Suprapubic skin (tissue), 4 donors: Measurements from ENCODE around the gene CYP2S1. TPM values are rescaled to one million over a fixed set of nuclear protein-coding genes. Genes with fewer than 3 reads are reported as not detected.
"Not testable (repeated sequence)": the region's sequence is repeated elsewhere in the genome, so short reads cannot be mapped to it uniquely, and the experiment has no call there.

Experiments
- DNase-seq, 2 donors: peaks; one replicate each; pipeline ENCODE4 v3.0.0-alpha.2; 2019; ENCODE audit warnings: low spot score in 2 of 2
- H3K27ac ChIP-seq: fragments of 200-600 bp; sonication (generic); one replicate; pipeline ENCODE4 v1.5.1; 2019
- H3K27me3 ChIP-seq: fragments of 200-600 bp; sonication (generic); one replicate; pipeline ENCODE4 v1.5.1; 2019
- H3K36me3 ChIP-seq: fragments of 200-600 bp; sonication (generic); one replicate; pipeline ENCODE4 v1.5.1; 2019
- H3K4me1 ChIP-seq: fragments of 200-600 bp; sonication (generic); one replicate; pipeline ENCODE4 v1.5.1; 2019
- H3K4me3 ChIP-seq: fragments of 200-600 bp; sonication (generic); one replicate; pipeline ENCODE4 v1.5.1; 2019; ENCODE audit warnings: mild to moderate bottlenecking
- H3K9me3 ChIP-seq: fragments of 200-600 bp; sonication (generic); one replicate; pipeline ENCODE4 v1.5.1; 2019
- EP300 ChIP-seq: sonication (generic); formaldehyde crosslinking; IDR thresholded peaks from one replicate; pipeline ENCODE4 v1.6.1; 2017; ENCODE audit warnings: antibody characterized with exemption
- POLR2A ChIP-seq, 2 donors: fragments of 450-650 bp; IDR thresholded peaks; one replicate each; pipeline ENCODE4 v1.6.1; 2017; ENCODE audit warnings: antibody characterized with exemption in 2 of 2, mild to moderate bottlenecking in 2 of 2, moderate library complexity in 2 of 2
- POLR2AphosphoS5 ChIP-seq, 3 donors: sonication (generic); formaldehyde crosslinking; IDR thresholded peaks; one replicate each; pipeline ENCODE4 v1.6.1; 2017; ENCODE audit warnings: antibody characterized with exemption in 3 of 3
- WGBS: methylation state at CpG from one replicate; pipeline ENCODE4 v1.1.5; 2018; 5-methylcytosine and 5-hydroxymethylcytosine counted together
- total RNA-seq, 4 donors: library from RNA; depleted of rRNA; stranded (reverse); fragments of >200 nt; gene quantifications; one replicate each; pipeline ENCODE4 v1.1.0, GENCODE V29; 2016
- TF ChIP-seq, protein P1 (sequence below), 2 donors: fragments of 200-600 bp in 1 of 2; fragments of 450-650 bp in 1 of 2; sonication (generic) in 1 of 2; IDR thresholded peaks; one replicate each; pipeline ENCODE4 v1.5.1; 2016 to 2019; ENCODE audit warnings: antibody characterized with exemption in 2 of 2, mild to moderate bottlenecking in 1 of 2, moderate library complexity in 1 of 2

CYP2S1 gene
- total RNA-seq, 4 donors from 2014 or later = 1.8 to 6.5 (median 2.5) TPM

DNA sequence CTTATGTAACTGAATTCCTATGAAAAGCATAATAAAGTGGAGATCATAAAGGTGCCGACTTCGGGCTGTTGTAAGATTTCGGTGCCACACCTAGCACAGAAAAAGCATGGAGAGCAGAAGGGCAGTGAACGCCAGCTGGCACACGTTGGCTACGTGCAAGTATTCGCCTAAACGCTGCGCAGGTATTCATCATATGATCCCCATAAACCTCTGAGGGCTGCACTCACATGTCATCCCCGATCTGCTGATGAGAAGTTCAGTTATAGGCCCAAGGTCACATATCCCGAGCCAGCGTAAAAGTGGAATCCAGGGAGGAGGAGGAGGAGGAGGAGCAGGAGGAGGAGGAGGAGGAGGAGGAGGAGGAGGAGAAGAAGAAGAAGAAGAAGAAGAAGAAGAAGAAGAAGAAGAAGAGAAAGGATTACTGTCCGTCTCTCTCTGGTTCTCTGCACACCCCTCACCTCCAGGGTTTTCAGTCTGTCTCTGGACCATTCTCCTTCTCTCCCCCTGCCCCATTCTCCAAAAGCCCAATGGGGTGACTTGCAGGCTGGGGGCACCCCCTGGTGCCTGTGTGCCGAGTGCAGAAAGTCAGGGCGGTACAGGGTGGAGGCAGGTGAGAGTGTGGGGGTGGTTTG lies 18.6 kb upstream of the CYP2S1 start:
- TF ChIP-seq, protein P1, sequence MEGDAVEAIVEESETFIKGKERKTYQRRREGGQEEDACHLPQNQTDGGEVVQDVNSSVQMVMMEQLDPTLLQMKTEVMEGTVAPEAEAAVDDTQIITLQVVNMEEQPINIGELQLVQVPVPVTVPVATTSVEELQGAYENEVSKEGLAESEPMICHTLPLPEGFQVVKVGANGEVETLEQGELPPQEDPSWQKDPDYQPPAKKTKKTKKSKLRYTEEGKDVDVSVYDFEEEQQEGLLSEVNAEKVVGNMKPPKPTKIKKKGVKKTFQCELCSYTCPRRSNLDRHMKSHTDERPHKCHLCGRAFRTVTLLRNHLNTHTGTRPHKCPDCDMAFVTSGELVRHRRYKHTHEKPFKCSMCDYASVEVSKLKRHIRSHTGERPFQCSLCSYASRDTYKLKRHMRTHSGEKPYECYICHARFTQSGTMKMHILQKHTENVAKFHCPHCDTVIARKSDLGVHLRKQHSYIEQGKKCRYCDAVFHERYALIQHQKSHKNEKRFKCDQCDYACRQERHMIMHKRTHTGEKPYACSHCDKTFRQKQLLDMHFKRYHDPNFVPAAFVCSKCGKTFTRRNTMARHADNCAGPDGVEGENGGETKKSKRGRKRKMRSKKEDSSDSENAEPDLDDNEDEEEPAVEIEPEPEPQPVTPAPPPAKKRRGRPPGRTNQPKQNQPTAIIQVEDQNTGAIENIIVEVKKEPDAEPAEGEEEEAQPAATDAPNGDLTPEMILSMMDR (IDR thresholded peaks at IDR 0.05) = no peak
- TF ChIP-seq POLR2AphosphoS5 (IDR thresholded peaks at IDR 0.05) (no peak), EP300 (no peak), POLR2A (IDR thresholded peaks at IDR 0.05) (no peak)
- WGBS = 62% methylated on average over 15 of the region's 15 CpGs
- peaks cover 25% of the 10 kb centered on the region for H3K4me1 ChIP-seq
- no peak overlapping the region for H3K27ac ChIP-seq
- no peaks in the 10 kb centered on the region for H3K9me3 ChIP-seq
- no peaks in the 10 kb centered on the region for H3K36me3 ChIP-seq
- DNase-seq = no peak
- no peaks in the 10 kb centered on the region for H3K27me3 ChIP-seq
- no peak overlapping the region for H3K4me3 ChIP-seq

DNA sequence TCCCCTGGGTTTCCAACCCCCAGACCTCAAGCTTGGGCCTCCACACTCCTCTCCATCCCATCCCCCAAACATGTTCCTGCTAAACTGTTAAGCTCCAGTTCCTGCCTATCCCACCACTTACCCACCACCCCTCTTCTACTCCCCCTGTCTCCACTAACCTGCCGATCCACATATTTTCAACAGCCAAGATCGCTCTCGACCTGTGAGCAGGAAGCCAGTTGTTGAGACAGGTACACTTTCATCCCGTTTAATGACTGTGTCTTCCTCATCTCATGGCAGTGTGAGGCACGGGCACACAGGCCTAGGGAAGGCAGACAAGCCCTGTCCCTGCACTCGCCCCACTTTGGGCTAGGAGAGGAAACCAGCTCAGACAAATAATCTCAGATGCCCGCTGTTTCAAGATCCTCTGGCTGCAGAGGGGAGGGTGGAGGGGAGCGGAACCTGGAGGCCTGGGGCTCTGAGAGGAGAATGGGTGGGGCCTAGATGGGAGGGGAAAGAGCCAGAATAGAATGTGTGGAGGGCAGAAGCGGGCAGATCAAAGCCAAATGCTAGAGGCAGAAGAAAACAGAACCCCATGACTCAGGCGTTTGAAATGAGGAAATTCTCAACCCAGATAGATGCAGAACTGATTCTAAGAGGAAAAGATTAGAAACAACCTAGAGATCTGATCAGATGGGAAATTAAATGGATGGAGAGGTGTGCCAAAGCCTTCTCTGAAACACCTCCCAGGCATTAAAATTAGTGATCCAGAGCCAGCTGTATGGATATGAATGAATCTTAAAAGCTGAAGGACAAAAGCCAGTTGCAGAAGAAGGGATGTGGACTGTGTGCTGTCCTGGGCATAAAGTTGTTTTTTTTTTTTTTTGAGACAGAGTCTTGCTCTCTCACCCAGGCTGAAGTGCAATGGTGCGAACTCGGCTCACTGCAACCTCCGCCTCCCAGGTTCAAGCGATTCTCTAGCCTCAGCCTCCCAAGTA lies 16.9 kb upstream of the CYP2S1 start:
- TF ChIP-seq POLR2A (IDR thresholded peaks at IDR 0.05) (no peak), POLR2AphosphoS5 (IDR thresholded peaks at IDR 0.05) (no peak), EP300 (no peak)
- TF ChIP-seq, protein P1 (IDR thresholded peaks at IDR 0.05) = no peak
- peaks cover 25% of the 10 kb centered on the region for H3K4me1 ChIP-seq
- no peak overlapping the region for H3K4me3 ChIP-seq
- H3K27me3 ChIP-seq = no peaks in the 10 kb centered on the region
- peak in 1 of 2 donors; percentile 69 for DNase-seq
- 18% methylated on average over 14 of the region's 14 CpGs for WGBS
- H3K9me3 ChIP-seq = no peaks in the 10 kb centered on the region
- no peaks in the 10 kb centered on the region for H3K36me3 ChIP-seq
- H3K27ac ChIP-seq = peak overlapping the region; percentile 64

DNA sequence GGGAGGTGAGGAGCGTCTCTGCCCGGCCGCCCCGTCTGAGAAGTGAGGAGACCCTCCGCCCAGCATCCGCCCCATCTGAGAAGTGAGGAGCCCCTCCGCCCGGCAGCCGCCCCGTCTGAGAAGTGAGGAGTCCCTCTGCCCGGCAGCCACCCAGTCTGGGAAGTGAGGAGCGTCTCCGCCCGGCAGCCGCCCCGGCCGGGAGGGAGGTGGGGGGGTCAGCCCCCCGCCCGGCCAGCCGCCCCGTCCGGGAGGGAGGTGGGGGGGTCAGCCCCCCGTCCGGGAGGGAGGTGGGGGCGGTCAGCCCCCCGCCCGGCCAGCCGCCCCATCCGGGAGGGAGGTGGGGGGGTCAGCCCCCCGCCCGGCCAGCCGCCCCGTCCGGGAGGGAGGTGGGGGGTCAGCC lies 12.8 kb upstream of the CYP2S1 start:
- not testable (repeated sequence) for H3K27ac ChIP-seq, H3K36me3 ChIP-seq, DNase-seq, H3K9me3 ChIP-seq, H3K27me3 ChIP-seq, H3K4me3 ChIP-seq
- whole genome bisulfite sequencing = no CpG with 5 or more reads among the region's 34 CpGs
- H3K4me1 ChIP-seq = peaks cover 19% of the 10 kb centered on the region

DNA sequence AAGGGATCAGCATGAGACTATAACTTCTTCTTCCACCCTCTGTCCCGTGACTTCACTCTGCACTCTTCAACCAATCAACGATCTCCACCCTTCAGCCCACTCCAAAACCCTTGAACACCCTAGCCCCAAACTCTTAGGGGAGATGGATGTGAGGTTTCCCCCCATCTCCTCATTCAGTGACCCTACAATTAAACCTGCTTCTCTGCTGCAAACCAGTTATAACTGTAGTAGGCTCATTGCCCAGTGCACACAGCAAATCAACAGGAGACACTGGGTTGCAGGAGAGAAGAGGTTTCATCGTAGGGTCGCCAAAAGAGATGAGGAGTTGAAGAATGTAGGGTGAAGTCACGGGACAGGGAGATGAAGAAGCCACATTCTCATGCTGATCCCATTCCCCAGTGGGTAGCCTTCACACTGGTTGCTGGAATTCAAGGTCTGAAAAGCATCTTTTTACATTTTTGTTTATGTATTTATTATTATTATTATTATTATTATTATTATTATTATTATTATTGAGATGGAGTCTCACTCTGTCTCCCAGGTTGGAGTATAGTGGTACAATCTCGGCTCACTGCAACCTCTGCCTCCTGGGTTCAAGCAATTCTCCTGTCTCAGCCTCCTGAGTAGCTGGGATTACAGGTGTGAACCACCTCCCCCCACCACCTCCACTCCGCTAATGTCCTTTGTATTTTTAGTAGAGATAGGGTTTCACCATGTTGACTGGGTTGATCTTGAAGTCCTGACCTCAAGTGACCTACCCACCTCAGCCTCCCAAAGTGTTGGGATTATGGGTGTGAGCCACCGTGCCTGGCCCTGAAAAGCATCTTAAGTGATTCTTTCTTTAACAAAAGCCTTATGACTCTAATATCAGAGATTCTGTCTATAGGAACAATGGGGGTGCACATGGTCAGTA lies 5.8 kb upstream of the CYP2S1 start:
- TF ChIP-seq POLR2AphosphoS5 (IDR thresholded peaks at IDR 0.05) = no peak
- TF ChIP-seq, protein P1 (IDR thresholded peaks at IDR 0.05) = no peak
- TF ChIP-seq POLR2A (IDR thresholded peaks at IDR 0.05) = no peak
- no peak for TF ChIP-seq EP300
- no peak overlapping the region for H3K4me3 ChIP-seq
- 82% methylated on average over 8 of the region's 8 CpGs for WGBS
- H3K4me1 ChIP-seq = peaks cover 3% of the 10 kb centered on the region
- no peaks in the 10 kb centered on the region for H3K36me3 ChIP-seq
- no peak for DNase-seq
- peaks cover 26% of the 10 kb centered on the region for H3K27me3 ChIP-seq
- no peaks in the 10 kb centered on the region for H3K9me3 ChIP-seq
- H3K27ac ChIP-seq = no peak overlapping the region

DNA sequence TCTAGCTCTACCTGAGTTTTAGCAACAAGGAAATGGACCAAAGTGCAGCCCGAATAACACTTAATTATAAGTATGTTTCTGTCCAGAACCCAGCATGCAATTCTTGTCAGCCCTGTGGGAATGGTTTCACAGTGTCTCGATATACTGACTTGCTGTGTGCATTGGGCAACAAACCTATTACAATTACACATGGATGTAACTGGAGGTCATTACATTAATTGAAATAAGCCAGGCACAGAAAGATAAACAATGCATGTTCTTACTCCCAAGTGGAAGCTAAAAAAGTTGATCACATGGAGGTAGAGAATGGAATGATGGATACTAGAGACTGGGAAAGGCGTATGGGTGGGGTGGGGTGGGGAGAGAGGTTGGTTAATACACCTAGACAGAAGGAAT lies 5.1 kb upstream of the CYP2S1 start:
- WGBS = 93% methylated on average over 3 of the region's 3 CpGs
- peaks cover 9% of the 10 kb centered on the region for H3K4me1 ChIP-seq
- no peak for DNase-seq
- no peaks in the 10 kb centered on the region for H3K36me3 ChIP-seq
- TF ChIP-seq POLR2AphosphoS5 (IDR thresholded peaks at IDR 0.05) = no peak
- TF ChIP-seq EP300 = no peak
- TF ChIP-seq, protein P1 (IDR thresholded peaks at IDR 0.05) = no peak
- no peak for TF ChIP-seq POLR2A (IDR thresholded peaks at IDR 0.05)
- no peaks in the 10 kb centered on the region for H3K9me3 ChIP-seq
- no peak overlapping the region for H3K27ac ChIP-seq
- H3K4me3 ChIP-seq = no peak overlapping the region
- H3K27me3 ChIP-seq = peaks cover 33% of the 10 kb centered on the region
